Measurements from ENCODE around the gene INSR.

DNA sequence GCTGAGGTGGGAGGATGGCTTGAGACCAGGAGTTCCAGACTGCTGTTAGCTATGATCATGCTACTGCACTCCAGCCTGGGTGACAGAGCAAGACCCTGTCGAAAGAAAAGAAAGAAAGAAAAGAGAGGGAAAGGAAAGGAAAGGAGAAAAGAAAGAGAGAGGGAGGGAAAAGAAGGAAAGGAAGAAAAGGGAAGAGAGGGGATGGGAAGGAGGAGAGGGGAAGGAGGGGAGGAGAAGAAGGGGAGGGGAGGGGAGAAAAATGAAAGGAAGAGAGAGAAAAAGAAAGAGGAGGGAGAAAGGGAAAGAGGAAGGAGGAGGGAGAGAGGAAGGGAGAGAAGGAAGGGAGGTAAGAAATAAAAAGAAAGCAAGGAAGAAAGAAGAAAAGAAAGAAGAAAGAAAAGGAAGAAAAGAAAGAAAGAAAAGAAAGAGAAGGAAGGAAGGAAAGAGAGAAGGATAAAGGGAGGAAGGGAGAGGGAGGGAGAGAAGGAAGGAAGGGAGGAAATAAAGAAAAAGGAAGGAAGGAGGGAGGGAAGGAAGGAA, 44.1 kb downstream of the INSR start:
- TF ChIP-seq, protein P1, sequence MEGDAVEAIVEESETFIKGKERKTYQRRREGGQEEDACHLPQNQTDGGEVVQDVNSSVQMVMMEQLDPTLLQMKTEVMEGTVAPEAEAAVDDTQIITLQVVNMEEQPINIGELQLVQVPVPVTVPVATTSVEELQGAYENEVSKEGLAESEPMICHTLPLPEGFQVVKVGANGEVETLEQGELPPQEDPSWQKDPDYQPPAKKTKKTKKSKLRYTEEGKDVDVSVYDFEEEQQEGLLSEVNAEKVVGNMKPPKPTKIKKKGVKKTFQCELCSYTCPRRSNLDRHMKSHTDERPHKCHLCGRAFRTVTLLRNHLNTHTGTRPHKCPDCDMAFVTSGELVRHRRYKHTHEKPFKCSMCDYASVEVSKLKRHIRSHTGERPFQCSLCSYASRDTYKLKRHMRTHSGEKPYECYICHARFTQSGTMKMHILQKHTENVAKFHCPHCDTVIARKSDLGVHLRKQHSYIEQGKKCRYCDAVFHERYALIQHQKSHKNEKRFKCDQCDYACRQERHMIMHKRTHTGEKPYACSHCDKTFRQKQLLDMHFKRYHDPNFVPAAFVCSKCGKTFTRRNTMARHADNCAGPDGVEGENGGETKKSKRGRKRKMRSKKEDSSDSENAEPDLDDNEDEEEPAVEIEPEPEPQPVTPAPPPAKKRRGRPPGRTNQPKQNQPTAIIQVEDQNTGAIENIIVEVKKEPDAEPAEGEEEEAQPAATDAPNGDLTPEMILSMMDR (IDR thresholded peaks at IDR 0.05): no peak
- no peak for TF ChIP-seq SP1 (CRISPR knock-in tag; conservative IDR thresholded peaks at IDR 0.05)
- no peak for TF ChIP-seq JUN (CRISPR knock-in tag; IDR thresholded peaks at IDR 0.05)
- TF ChIP-seq FOXJ3 (CRISPR knock-in tag; IDR thresholded peaks at IDR 0.05; ENCODE audit: borderline replicate concordance): no peak
- TF ChIP-seq NR2C2 (CRISPR knock-in tag; IDR thresholded peaks at IDR 0.05): no peak
- TF ChIP-seq, protein P2, sequence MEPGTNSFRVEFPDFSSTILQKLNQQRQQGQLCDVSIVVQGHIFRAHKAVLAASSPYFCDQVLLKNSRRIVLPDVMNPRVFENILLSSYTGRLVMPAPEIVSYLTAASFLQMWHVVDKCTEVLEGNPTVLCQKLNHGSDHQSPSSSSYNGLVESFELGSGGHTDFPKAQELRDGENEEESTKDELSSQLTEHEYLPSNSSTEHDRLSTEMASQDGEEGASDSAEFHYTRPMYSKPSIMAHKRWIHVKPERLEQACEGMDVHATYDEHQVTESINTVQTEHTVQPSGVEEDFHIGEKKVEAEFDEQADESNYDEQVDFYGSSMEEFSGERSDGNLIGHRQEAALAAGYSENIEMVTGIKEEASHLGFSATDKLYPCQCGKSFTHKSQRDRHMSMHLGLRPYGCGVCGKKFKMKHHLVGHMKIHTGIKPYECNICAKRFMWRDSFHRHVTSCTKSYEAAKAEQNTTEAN (CRISPR knock-in tag; IDR thresholded peaks at IDR 0.05): no peak
- TF ChIP-seq ZNF138 (CRISPR knock-in tag; conservative IDR thresholded peaks at IDR 0.05): no peak
- no peak for TF ChIP-seq FOXP1 (CRISPR knock-in tag; IDR thresholded peaks at IDR 0.05; ENCODE audit: borderline replicate concordance)
- no peak for TF ChIP-seq TCF7 (CRISPR knock-in tag; IDR thresholded peaks at IDR 0.05; ENCODE audit: low read depth)
- TF ChIP-seq NFE2L1 (CRISPR knock-in tag; IDR thresholded peaks at IDR 0.05): no peak

All from WTC11 (cell line).